Vagina (tissue), 2 donors: Measurements from ENCODE around the gene FAM76B.

Source experiments
- POLR2A ChIP-seq, 2 donors: fragments of 450-650 bp; IDR thresholded peaks; one replicate each; pipeline ENCODE4 v1.6.1; 2017; ENCODE audit warnings: antibody characterized with exemption in 2 of 2, mild to moderate bottlenecking in 2 of 2, moderate library complexity in 2 of 2
- TF ChIP-seq, protein P1 (sequence below), 3 experiments: fragments of 450-650 bp in 2 of 3; fragments of 200-600 bp in 1 of 3; sonication (generic) in 1 of 3; IDR thresholded peaks; one replicate each; pipeline ENCODE4 v1.5.1; 2017 to 2019; ENCODE audit warnings: antibody characterized with exemption in 3 of 3, mild to moderate bottlenecking in 2 of 3, moderate library complexity in 2 of 3

DNA sequence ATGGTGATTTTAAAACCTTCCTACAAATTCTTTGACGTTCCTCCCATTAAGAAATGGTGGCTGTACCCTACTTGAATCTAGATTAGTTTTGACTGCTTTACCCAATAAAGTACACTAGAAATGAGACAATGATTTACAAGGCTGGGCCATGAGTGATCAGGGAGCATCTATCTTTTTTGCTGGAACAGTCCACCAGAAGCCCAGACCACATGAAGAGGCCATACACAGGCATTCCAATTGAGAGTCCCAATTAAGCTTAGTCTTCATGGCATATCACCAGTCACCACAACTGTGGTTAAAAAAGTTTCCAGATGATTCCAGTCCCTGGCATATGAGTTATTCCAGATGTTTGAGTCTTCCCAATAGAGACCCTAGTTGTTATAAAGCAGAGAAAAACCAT lies 39.5 kb downstream of the FAM76B start:
- TF ChIP-seq, protein P1, sequence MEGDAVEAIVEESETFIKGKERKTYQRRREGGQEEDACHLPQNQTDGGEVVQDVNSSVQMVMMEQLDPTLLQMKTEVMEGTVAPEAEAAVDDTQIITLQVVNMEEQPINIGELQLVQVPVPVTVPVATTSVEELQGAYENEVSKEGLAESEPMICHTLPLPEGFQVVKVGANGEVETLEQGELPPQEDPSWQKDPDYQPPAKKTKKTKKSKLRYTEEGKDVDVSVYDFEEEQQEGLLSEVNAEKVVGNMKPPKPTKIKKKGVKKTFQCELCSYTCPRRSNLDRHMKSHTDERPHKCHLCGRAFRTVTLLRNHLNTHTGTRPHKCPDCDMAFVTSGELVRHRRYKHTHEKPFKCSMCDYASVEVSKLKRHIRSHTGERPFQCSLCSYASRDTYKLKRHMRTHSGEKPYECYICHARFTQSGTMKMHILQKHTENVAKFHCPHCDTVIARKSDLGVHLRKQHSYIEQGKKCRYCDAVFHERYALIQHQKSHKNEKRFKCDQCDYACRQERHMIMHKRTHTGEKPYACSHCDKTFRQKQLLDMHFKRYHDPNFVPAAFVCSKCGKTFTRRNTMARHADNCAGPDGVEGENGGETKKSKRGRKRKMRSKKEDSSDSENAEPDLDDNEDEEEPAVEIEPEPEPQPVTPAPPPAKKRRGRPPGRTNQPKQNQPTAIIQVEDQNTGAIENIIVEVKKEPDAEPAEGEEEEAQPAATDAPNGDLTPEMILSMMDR (IDR thresholded peaks at IDR 0.05), result no peak
- TF ChIP-seq POLR2A (IDR thresholded peaks at IDR 0.05), result no peak
